Stimulated activated CD8-positive, alpha-beta memory T cell treated with anti-CD3 and anti-CD28 coated beads, Interleukin-2, amount 100 ng/mL, for 1 hour (primary cell): ENCODE measurements around the gene UBL7.

Source experiments
- DNase-seq, 2 donors: peaks; one replicate each; pipeline ENCODE4 v3.0.0-alpha.2; 2020; ENCODE audit warnings: low read depth in 2 of 2

The UBL7 gene

DNA sequence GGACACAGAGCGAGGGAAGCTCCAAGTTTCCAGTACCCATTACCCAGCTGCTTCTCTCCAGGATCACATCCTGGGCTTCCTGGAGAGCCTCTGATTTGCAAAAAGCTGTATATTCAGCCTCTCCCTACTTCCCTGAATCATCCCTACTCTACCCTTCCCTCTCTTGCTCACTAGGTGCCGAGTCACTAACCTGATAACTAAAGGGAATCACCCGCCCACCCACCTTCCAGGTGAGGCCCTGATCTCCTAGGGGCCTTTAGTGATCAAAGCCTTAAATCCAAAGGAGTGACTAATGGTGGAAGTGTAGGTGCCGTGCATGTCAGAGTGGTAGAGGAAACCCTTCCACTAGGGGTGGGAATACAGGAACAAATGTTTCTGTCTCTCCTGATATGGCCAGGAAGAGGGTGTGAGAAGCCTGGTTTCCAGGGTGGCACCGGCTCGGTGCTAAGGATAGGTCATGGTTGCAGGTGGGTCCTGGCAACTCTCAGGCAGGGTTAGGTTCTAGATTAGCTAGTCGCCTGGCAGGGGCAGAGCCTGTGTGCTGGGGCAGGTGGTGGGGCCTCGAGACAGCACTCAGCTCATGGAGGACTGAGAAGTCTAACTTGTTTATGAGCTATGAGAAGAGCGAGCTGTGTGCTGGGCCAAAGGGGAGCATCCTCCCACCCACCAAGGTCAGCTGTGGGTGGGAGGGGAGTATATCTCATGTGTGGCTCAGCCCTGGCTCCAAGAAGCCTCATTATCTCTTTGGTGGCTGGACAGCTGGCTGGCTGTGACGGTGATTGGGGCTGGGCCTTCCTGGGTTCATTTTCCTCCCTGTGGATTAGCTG lies 37.3 kb downstream of the UBL7 start:
- no peak for DNase-seq

DNA sequence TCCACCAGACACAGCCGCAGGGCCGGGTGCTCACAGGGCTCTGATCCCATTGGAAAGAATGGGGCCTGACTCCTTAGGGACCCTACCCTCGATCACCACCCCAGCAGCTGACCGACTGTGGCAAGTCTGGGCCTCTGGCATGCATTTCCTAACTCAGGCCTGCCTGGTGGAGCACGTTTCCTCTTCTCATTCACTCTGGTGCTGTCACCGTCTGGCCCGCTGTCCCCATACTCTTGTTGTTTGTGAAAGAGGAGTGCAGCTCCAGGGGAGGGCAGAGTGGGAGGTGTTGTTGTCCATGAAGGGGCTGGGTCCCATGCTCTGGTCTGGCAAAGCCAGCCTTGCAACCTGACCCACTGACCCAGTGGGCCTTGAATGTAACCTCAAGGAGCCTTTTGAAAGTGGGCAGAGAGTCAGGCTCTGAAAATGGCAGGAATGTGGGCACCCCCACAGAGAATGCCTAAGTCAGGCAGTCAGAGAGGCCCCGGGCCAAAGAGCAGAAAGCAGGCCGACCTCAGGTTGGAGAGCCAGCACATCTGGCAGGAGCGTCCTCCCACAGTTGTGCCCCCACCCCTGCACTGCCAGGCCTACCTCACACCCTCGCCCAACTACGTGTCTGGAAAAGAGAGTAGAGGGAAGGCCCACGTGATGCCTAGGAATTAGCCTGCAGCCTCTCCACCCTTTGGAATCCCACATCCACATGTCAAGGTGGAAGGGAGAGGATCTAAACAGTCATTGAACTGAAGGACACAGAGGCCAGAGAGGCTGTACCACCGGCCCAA lies 38.1 kb downstream of the UBL7 start:
- no peak for DNase-seq

DNA sequence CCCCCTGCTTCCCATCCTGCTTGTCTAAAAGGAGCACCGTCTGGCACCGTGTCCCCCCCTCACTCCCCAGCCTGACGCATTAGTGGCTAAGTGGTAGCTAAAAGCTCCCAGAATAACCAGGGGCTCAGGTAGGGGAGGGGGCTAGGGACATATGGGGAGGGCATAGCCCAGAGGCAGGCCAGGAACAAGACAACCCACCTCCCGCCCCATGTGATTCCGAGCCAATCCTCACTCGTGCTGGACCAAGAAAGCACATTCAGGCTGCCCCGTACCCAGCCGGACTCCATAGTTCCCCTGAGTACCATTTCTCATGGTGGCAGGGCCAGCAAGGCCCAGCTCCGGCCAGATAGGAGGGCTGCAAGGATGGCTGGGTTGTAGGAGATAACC lies 38.7 kb downstream of the UBL7 start:
- no peak for DNase-seq

DNA sequence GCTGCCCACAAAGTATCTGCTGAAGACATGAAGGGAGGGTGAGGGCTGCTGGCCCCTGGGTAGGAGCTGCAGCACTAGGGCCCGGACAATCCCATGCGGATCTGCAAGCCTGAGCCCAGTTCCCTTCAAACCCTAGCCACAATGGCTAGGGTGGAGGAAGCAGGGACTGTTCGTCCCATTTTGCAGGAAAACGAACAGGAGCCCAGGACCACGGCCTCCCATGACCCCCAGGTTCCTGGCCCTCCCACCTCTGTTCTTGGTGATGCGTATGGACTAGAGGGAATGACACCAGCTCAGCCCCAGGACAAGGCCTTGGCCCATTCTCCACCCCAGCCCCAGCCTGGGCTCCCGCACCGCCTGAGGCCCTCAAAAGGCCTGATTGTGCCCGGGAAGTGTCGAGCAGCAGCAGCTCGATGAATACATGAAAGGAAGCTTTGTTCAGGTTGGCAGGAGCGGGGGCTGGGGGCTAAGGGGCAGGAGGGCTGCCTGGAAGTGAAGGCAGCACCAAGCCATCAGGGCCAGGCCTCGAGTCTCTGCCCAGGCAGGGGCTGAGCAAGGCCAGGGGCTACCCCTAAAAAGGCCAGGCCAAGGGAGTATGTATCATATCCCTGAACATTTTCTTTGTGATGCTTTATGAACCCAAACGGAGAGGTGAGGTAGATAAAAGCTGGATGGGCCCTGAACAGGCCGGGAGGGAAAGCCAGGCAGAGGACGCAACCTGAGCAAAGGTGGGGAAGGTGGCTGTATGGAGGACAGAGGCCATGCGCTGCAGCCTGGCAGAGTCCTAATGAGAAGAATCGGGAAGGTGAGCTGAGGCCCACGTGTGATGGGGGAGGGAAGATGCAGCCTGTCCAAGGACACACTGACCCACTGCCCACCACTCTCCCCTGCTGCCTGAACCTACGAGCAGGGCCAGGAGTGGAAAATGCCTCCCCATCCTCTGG lies 39.4 kb downstream of the UBL7 start:
- no peak for DNase-seq

DNA sequence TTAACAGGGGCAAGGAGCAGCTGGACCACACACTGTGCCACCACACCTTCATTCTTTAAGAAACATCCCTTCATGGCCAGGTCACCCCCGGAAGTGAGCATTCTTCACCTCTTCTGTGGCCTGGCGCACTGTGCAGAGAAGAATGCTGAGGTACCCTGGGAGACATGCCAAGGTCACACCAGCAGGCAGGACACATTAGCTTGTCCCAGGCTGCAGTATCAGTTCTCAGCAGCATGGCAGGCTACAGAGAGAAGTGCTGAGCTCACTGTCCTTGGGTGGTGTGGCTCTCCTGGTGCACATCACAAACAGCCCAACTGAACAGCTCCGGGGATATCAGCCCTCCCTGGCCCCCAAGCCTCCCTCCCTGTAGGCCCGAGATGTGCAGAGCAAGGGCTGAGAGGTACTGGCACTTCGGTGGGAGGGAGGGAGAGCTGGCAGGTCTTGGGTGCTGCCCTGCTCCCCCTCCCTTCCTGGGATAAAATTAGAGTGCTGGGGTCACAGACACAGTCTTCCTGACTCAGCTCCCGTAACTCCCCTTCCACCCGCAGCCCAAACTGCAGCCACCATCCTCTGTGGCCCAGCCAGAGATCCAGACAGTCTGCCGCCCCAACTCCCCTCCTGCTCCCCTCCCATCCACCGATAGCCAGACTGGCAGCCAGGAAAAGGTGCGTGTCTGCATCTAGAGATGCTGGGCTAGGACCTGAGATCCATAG lies 40.6 kb downstream of the UBL7 start:
- DNase-seq: no peak

DNA sequence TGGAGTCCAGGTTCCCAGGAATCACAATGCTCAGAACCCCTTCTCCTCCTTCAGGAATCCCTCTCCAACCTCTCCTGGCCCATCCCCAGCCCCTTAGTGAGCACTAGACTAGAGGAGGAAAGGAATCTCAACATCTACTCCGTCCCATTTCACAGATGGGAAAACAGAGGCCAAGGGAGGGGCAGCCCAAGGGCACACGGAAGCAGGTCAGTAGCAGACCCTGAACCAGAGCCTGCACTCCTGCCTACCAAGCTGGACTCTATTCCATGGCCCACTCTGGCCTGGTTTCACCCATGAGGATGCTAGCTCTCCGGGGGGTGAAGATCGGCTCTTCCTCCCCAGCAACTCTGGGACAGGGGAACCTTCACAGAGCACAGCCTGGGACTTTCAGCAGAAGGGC lies 41.5 kb downstream of the UBL7 start:
- no peak for DNase-seq

DNA sequence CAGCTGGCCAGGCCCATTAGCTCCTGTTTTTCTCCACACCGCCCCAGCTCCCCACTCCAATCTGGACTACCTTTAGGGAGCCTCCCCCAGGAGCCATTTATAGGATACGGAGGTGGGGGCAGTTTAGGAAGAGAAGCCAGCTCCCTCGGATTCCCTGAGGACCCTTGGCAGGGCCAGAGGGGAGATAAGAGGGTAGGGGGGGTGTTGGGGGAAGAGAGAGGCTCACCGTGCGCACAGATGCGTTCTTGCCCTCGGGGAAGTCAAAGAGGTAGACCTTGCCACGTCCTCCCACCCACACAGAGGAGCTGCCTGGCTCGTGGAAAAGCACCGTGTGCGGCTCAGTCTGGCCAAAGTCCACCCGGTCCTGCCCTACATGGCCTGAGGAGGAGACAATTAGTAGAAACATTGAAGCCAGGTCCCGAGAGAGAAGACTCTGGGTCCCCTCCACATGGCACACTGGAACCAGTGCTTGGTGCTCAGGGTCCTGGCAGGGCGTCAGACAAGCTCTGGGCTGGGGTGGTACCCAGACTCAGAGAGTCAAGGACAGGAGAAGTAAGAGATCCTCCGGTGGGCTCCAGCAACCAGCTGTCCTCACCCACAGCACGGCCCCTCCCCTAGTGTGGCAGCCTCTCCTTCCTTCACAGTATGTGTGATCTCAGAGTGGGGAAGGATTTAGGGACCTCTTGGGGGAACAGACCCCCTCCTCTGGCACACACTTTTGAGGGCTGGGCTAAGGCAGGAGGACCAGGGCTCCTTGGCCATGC lies 42.2 kb downstream of the UBL7 start:
- no peak for DNase-seq

DNA sequence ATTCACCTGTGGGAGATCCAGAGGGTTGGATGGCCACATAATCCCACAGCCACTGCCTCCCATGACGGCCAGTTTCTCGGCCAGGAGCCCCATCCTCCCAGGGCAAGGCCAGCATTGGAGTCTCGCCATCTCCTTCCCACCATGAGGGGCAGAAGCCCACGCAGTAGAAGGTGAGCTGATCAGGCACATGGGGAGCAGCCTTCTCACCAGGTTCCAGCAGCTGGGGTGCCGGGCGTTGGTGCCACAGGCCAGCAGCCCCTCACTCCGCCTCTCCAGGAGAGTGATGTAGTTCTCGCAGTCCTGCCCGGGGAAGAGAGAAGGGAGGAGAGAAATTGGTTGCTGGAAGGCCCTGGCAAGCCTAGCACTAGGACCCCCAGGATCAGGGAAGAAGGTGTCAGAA lies 43.3 kb downstream of the UBL7 start:
- no peak for DNase-seq

DNA sequence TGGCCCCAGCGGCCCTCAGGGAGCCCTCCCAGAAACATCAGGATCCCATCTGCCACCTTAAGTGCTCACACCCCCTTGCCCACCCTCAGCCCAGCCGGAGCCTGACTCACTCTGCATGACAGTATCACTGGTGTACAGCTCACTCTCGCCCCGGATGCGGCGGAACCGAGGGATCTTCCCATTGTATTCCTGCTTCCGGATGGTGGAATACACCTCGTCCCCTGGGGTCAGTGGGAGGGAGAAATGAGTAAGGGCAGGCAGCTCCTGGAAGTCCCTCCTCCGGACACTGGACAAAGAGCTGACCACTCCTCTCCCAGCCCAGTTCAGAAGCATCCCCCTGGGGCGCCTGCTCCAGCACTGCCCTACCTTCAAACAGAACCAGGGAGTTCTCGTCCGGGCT lies 43.7 kb downstream of the UBL7 start:
- DNase-seq: no peak

DNA sequence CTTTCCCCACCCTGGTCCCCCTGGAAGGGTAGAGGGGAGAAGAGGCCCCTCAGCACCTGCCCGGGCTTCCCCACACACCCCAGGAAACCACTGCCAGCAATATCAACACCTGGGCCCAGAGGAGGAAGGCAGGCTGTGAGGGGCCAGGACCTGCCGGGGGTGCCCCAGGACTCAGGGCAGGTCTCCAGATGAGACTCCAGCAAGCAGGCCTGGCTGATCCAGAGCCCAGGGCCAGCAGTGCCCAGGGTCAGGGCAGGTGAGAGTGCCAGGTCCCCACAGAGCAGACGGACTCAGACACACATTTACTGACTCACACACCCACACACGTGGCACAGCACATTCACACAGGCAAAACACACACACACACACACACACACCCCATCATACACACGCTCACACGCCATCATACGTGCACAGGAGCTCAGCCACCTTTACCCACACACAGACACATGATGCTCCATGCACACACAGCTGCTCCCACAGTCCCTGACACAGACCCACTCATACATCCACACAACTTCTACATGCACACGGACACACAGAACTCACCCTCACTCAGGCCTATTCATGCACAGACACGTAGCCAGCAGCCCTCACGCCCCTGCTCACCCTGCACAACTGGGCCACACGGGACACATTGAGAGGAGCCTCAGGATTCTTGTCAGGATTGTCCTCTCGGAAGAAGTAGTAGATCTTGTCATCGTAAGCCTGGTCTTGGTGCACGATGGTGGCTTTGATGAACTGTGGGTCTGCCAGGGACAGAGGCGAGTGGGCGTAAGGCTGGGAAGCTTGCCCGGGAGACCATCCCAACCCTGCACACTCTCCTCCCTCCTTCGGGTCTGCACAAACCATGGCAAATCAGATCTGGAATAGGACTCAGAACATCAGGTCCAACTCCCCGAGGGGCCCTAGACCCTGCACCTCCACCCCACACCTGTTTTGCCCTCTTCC lies 44.7 kb downstream of the UBL7 start:
- no peak for DNase-seq

DNA sequence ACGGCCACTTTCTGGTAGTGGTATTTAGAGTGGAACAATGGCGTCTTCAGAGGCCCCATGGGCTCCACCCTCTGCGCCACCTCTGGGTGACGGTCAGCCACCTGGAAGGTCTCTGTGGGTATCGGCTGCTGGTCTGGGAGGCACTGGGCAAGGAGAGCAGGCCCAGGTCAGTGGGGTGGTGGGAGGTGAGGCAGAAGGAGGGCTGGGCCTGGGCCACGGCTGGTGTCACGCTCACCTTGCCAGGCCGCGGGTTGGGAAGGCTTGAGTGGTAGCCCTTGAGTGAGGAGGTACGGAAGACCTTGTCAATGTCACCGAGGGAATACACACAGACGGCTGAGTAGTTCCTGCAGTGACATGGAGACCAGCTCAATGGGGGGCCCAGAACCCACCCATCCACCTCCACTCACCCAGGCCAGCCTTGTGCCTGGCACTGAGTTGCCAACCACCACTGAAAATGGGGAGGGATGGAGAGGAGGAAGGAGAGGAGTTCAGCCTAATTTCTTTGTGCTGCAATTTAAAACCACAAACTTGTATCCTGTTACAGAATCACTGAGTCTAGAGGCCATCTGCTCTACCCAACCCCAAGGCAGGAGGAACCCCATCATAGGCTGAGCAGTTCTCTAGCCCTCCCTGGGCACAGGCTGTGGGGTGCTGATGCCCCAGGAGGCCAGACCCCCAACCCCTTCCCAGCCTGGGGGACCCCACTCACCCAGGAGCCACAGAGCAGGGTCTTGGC lies 46.2 kb downstream of the UBL7 start:
- no peak for DNase-seq

DNA sequence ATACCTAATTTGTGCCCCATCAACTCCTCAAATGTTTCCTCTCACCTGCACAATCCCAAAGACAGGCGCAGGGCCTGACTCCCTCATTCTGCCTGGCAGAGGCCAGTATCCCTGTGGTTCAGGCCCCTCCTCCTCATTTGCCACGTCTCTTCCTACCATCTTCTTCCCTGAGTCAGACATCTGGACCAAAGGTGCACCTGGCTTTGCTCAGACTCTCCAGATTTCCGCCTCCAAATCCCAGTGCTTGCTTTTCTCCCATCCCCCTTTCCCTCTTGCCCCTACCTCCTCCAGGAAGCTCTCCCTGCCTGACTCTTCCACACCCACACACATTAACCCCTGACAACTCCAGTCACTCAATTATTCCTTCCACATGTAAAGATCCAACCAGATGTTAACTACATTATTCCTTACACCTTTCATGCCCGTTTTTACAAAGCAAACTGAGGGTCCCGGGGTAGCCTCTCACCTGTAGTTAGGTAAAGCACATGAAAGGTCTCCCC lies 46.8 kb downstream of the UBL7 start:
- DNase-seq: no peak

DNA sequence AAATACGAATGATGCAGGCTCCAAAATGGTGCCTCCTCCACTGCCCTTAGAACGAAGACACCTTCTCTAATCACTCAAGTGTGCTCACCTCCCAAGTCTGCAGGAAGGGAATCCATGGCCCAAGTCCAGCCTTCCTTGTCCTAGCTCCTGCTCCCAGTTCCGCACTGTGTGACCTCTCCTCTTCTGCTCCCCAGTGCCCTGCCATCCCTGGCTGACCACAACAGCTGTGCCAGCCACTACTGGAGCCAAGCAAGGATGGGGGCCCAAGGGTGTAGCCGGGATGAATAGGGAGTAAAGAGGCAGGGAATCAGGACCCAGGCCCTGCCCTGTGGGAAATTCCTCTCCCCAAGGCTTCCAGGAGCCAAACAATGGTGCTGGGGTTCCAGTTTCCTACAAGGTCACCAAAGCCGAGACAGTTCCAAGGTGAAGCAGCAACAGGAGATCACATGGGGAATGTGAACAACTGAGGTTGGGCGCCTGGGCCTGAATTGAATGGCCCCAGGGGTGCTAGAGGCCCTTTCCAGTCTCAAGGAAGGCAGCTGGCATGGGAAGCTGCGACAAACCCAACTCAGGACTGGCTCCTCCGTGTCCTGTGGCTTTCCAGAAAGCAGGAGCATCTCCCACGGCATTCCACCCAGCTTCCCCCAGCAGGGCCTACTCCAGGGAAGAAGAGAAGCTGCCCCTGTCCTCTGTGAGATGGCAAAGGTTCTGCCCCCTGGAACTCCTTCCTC lies 47.4 kb downstream of the UBL7 start:
- DNase-seq: no peak

DNA sequence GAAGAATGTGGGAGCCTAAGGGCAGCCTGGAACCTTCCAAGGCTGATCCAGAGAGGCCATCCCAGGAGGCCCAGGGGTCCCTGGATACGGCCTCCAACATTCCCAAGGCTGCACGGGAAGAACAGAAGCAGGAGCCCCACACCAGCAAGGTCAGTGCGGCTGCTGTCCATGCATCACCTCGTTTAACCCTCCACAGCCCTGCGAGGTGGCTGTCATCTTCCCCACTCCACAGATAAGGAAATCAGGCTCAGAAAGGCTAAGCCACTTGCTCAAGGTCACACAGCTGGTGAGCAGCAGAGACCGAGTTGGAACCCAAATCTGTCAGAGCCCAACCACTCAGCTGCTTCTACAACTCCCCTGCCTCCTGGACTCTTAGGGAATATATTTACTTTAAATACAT lies 48.8 kb downstream of the UBL7 start:
- DNase-seq: no peak

DNA sequence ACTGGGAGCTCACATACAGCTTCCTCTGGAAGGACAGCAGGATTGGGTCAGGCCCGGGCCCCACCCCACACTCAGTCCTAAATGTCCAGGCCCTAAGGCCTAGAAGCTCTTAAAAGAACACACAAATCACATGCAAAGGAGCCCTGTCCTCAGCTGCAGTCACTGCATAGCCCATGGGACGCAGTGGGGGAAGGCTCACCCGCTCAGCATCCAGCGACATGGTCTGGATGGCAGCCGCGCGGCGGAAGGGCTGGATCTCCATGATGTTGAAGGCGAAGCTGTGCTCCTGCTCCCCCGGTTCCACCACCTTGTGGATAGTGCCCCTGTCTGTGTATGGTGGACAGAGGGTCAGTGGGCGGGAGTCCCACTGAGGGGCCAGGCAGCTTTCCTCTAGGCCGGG lies 49.3 kb downstream of the UBL7 start:
- DNase-seq: no peak

DNA sequence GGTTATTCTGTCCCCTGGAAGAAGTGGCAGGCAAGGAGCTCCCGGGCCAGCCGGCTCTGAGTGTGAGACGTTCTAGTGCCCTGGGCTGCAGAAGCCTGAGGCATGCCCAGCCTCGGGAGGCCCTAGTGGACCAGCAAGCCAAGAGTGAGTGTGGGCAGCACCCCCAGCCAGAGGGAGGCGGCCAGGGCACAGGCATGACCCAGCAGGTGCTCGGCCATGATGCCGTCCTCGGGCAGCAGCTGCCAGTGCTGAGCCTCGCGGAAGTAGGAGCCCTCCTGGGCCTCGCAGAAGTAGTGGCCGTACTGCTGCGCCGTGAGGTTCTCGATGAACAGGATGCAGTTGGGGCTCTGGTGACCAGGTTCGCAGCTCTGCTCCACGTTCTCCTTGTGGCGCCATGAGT lies 50.5 kb downstream of the UBL7 start:
- no peak for DNase-seq

DNA sequence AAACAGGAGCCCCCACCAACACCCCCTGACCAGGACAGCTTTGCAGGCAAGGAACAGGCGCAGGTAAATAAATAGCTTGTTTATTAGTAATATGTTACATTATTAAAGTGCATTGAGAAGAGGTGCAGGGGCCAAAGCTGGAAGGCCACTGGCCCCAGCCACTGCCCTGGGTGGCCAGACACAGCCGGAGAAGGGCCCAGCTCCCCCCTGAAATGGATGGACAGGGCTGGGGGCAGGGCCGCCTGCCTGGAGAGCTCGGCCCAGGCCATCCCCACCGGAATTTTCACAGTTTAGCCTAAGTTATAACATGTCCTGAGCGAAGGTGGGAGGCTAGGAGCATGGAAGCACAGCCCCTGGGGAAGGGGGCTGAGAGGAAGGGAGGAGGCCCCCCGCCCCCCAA lies 51.7 kb downstream of the UBL7 start:
- DNase-seq: no peak

DNA sequence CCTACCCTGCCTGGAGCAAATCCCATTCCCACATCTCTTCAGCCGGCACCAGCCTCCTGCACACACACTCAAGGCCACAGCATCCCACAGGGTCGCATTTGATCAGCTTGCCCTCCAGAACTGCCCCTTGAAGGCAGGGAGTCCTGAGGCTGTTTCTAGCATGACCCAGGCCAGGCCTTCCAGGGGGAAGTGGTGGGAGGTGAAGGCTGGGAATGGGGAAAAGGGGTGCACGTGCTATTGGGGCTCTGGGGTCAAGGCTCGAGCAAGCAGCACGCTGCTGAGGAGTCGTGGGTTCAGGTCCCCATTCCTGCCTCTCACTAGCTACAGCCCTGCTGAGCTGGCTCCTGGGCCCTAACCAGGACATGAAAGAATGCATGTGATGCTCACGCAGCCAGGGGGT lies 52.1 kb downstream of the UBL7 start:
- DNase-seq: no peak
